OCI-LY1 (cell line): ENCODE data around the gene PDE1C.

Experiments
- CTCF ChIP-seq: fragments of 200-600 bp; sonication (generic), shearing (Covaris generic); IDR thresholded peaks from 2 replicates; pipeline ENCODE4 v1.5.1; 2017; ENCODE audit warnings: mild to moderate bottlenecking, antibody characterized with exemption, low read length, moderate library complexity, mixed read lengths
- EZH2 ChIP-seq: fragments of 200-600 bp; sonication (generic), shearing (Covaris generic); IDR thresholded peaks from 2 replicates; pipeline ENCODE4 v1.8.0; 2017; ENCODE audit warnings: borderline replicate concordance, mixed run types, mild to moderate bottlenecking, antibody characterized with exemption, low read length, moderate library complexity, mixed read lengths

GRCh38 chr7:32100407-32100907, 30.2 kb upstream of the PDE1C start:
- no peak for TF ChIP-seq CTCF
- no peak for TF ChIP-seq EZH2
